Ishikawa (cell line): ENCODE results near the gene CDX2.

ENCODE experiments used
- EGR1 ChIP-seq: IDR thresholded peaks from 2 replicates; pipeline ENCODE4 v1.6.1; 2012
- RAD21 ChIP-seq: IDR thresholded peaks from 2 replicates; pipeline ENCODE4 v1.6.1; 2012; ENCODE audit warnings: low read depth
- TCF12 ChIP-seq: IDR thresholded peaks from 2 replicates; pipeline ENCODE4 v1.6.1; 2012; ENCODE audit warnings: low read depth

GRCh38 chr13:27924529-27925141 is 44.5 kb downstream of the CDX2 start:
- TF ChIP-seq EGR1 (no peak), RAD21 (no peak), TCF12 (no peak)
